ENCODE data around the gene ABLIM3.

Gene ABLIM3

GRCh38 chr5:149278451-149279210 lies 137.3 kb downstream of the ABLIM3 start:
- no peak for DNase-seq

GRCh38 chr5:149279661-149280060 lies 138.4 kb downstream of the ABLIM3 start:
- no peak for DNase-seq

GRCh38 chr5:149280124-149280523 lies 138.8 kb downstream of the ABLIM3 start:
- no peak for DNase-seq

GRCh38 chr5:149280802-149281201 lies 139.5 kb downstream of the ABLIM3 start:
- no peak for DNase-seq

- no peak for DNase-seq
Observed at GRCh38 chr5:149282027-149282965, 141.0 kb downstream of the ABLIM3 start.

- DNase-seq: no peak
Observed at GRCh38 chr5:149282966-149283332, 141.7 kb downstream of the ABLIM3 start.

GRCh38 chr5:149283626-149284480 lies 142.6 kb downstream of the ABLIM3 start:
- no peak for DNase-seq

GRCh38 chr5:149284501-149284900 lies 143.2 kb downstream of the ABLIM3 start:
- DNase-seq: no peak

- DNase-seq: no peak
Observed at GRCh38 chr5:149285153-149285552, 143.9 kb downstream of the ABLIM3 start.

GRCh38 chr5:149288436-149288835 lies 147.1 kb downstream of the ABLIM3 start:
- no peak for DNase-seq

GRCh38 chr5:149289301-149289700 lies 148.0 kb downstream of the ABLIM3 start:
- DNase-seq: no peak

- no peak for DNase-seq
Observed at GRCh38 chr5:149294872-149295829, 153.9 kb downstream of the ABLIM3 start.

GRCh38 chr5:149297340-149298025 lies 156.2 kb downstream of the ABLIM3 start:
- no peak for DNase-seq

GRCh38 chr5:149298163-149298562 lies 156.9 kb downstream of the ABLIM3 start:
- DNase-seq: no peak

GRCh38 chr5:149298842-149299404 lies 157.6 kb downstream of the ABLIM3 start:
- no peak for DNase-seq

- no peak for DNase-seq
Observed at GRCh38 chr5:149299451-149300054, 158.3 kb downstream of the ABLIM3 start.

- no peak for DNase-seq
Observed at GRCh38 chr5:149300441-149300840, 159.1 kb downstream of the ABLIM3 start.

GRCh38 chr5:149301049-149301743 lies 159.9 kb downstream of the ABLIM3 start:
- DNase-seq: no peak

All from anterior cingulate cortex (tissue), 58 donors.